HFFc6 (cell line): ENCODE measurements around the gene UBE2E2. TPM values are rescaled to one million over a fixed set of nuclear protein-coding genes. Genes with fewer than 3 reads are reported as not detected.

Experiments used
- DNase-seq: peaks from one replicate; pipeline ENCODE4 v3.0.0-alpha.2; 2018
- H3K27ac Mint-ChIP-seq: 2 replicates; pipeline ENCODE4 v1.8.0; 2020; ENCODE audit warnings: mild to moderate bottlenecking, mixed read lengths
- H3K27me3 Mint-ChIP-seq: 2 replicates; pipeline ENCODE4 v1.8.0; 2021; ENCODE audit warnings: mild to moderate bottlenecking, moderate library complexity, mixed read lengths; ENCODE audit not compliant: insufficient read depth
- H3K36me3 Mint-ChIP-seq: 2 replicates; pipeline ENCODE4 v1.8.0; 2021; ENCODE audit warnings: low read depth, mixed read lengths
- H3K4me1 Mint-ChIP-seq: 2 replicates; pipeline ENCODE4 v1.8.0; 2020; ENCODE audit warnings: low read depth, mixed read lengths
- H3K4me3 Mint-ChIP-seq: 2 replicates; pipeline ENCODE4 v1.8.0; 2020; ENCODE audit warnings: mild to moderate bottlenecking, moderate library complexity, mixed read lengths
- H3K9me3 Mint-ChIP-seq: 2 replicates; pipeline ENCODE4 v1.8.0; 2020; ENCODE audit warnings: mild to moderate bottlenecking, mixed read lengths
- CTCF ChIP-seq: fragments of 200-600 bp; sonication (generic); IDR thresholded peaks from 2 replicates; pipeline ENCODE4 v1.5.0; 2021; ENCODE audit warnings: antibody characterized with exemption, mild to moderate bottlenecking
- total RNA-seq, 6 experiments: library from RNA; stranded (reverse); fragmentation: NEBNext Ultra II Directional; extraction: Animal tissue kit (Norgen Biotek cat#: 25700); gene quantifications; 2 replicates in 1 of 6; 3 replicates in 5 of 6; pipeline ENCODE4 v1.2.3, GENCODE V29; 2021

UBE2E2 gene
- total RNA-seq, 6 experiments from 2014 or later, result 38.2 to 53.0 (median 47.2) TPM

- H3K9me3 Mint-ChIP-seq, result no peaks in the 10 kb centered on the region
- H3K36me3 Mint-ChIP-seq, result no peaks in the 10 kb centered on the region
Measured at GRCh38 chr3:23446301-23446700, 243.2 kb downstream of the UBE2E2 start.

GRCh38 chr3:23448998-23449537 lies 245.9 kb downstream of the UBE2E2 start:
- Mint-ChIP-seq H3K36me3 (no peaks in the 10 kb centered on the region), H3K4me1 (peaks cover 8% of the 10 kb centered on the region; the same call in 1 of the 2 replicates), H3K27ac (no peak overlapping the region), H3K9me3 (no peaks in the 10 kb centered on the region), H3K4me3 (no peak overlapping the region), H3K27me3 (no peaks in the 10 kb centered on the region)
- TF ChIP-seq CTCF, result no peak
- DNase-seq, result no peak

More at GRCh38 chr3:23446301-23446700, 243.2 kb downstream of the UBE2E2 start:
- Mint-ChIP-seq H3K4me1 (peaks cover 24% of the 10 kb centered on the region), H3K4me3 (no peak overlapping the region), H3K27me3 (no peaks in the 10 kb centered on the region), H3K27ac (no peak overlapping the region)
- no peak for TF ChIP-seq CTCF
- DNase-seq, result no peak

- no peaks in the 10 kb centered on the region for H3K36me3 Mint-ChIP-seq
- peaks cover 13% of the 10 kb centered on the region for H3K4me1 Mint-ChIP-seq
- H3K27me3 Mint-ChIP-seq, result no peaks in the 10 kb centered on the region
- H3K27ac Mint-ChIP-seq, result no peak overlapping the region
- H3K9me3 Mint-ChIP-seq, result no peaks in the 10 kb centered on the region
- no peak for DNase-seq
- no peak for TF ChIP-seq CTCF
- no peak overlapping the region for H3K4me3 Mint-ChIP-seq
Measured at GRCh38 chr3:23450051-23450450, 246.9 kb downstream of the UBE2E2 start.

- Mint-ChIP-seq H3K27me3 (no peaks in the 10 kb centered on the region), H3K9me3 (no peaks in the 10 kb centered on the region), H3K4me1 (peaks cover 20% of the 10 kb centered on the region), H3K36me3 (no peaks in the 10 kb centered on the region), H3K4me3 (no peak overlapping the region), H3K27ac (no peak overlapping the region)
- no peak for TF ChIP-seq CTCF
- DNase-seq, result no peak
Measured at GRCh38 chr3:23450806-23451205, 247.7 kb downstream of the UBE2E2 start.

GRCh38 chr3:23452408-23452807 lies 249.3 kb downstream of the UBE2E2 start:
- Mint-ChIP-seq H3K4me1 (peaks cover 23% of the 10 kb centered on the region), H3K9me3 (no peaks in the 10 kb centered on the region), H3K4me3 (no peak overlapping the region), H3K27me3 (no peaks in the 10 kb centered on the region), H3K27ac (no peak overlapping the region), H3K36me3 (peaks cover 11% of the 10 kb centered on the region)
- no peak for TF ChIP-seq CTCF
- no peak for DNase-seq
